H9 (cell line): Measurements from ENCODE around the gene CDH23. TPM values are rescaled to one million over a fixed set of nuclear protein-coding genes. Genes with fewer than 3 reads are reported as not detected.

Source experiments
- DNase-seq: peaks from one replicate; pipeline ENCODE4 v3.0.0-alpha.2; 2017
- H2AFZ ChIP-seq: one replicate; pipeline ENCODE4 v1.6.1; 2013; ENCODE audit warnings: mild to moderate bottlenecking, low read length, control low read depth, moderate library complexity
- H2AK5ac ChIP-seq: 2 replicates; pipeline ENCODE4 v1.6.1; 2013; ENCODE audit warnings: low read length, control low read depth, mixed read lengths; ENCODE audit not compliant: insufficient read length
- H2BK120ac ChIP-seq: one replicate; pipeline ENCODE4 v1.6.1; 2013; ENCODE audit warnings: low read depth, mild to moderate bottlenecking, low read length, control low read depth, inconsistent platforms; ENCODE audit not compliant: poor library complexity, severe bottlenecking
- H2BK12ac ChIP-seq: 2 replicates; pipeline ENCODE4 v1.6.1; 2013; ENCODE audit warnings: low read length, control low read depth, mixed read lengths, low read depth; ENCODE audit not compliant: insufficient read length
- H2BK15ac ChIP-seq: 2 replicates; pipeline ENCODE4 v1.6.1; 2013; ENCODE audit warnings: low read depth, low read length, control low read depth
- H2BK20ac ChIP-seq: one replicate; pipeline ENCODE4 v1.6.1; 2013; ENCODE audit warnings: low read depth, mild to moderate bottlenecking, low read length, control low read depth, inconsistent platforms; ENCODE audit not compliant: poor library complexity, severe bottlenecking
- H2BK5ac ChIP-seq: 2 replicates; pipeline ENCODE4 v1.6.1; 2013; ENCODE audit warnings: low read length, control low read depth, mixed read lengths; ENCODE audit not compliant: insufficient read length
- H3K14ac ChIP-seq: 2 replicates; pipeline ENCODE4 v1.6.1; 2013; ENCODE audit warnings: low read length, control low read depth; ENCODE audit not compliant: insufficient read depth
- H3K18ac ChIP-seq: 2 replicates; pipeline ENCODE4 v1.6.1; 2013; ENCODE audit warnings: low read depth, mild to moderate bottlenecking, mixed read lengths, low read length, control low read depth; ENCODE audit not compliant: insufficient read length
- H3K23ac ChIP-seq: 2 replicates; pipeline ENCODE4 v1.6.1; 2013; ENCODE audit warnings: low read length, control low read depth, mixed read lengths, low read depth; ENCODE audit not compliant: insufficient read length
- H3K23me2 ChIP-seq: 2 replicates; pipeline ENCODE4 v1.6.1; 2013; ENCODE audit warnings: low read depth, mild to moderate bottlenecking, mixed read lengths, low read length, control low read depth; ENCODE audit not compliant: insufficient read length, poor library complexity, severe bottlenecking
- H3K27ac ChIP-seq: 2 replicates; pipeline ENCODE4 v1.5.1; 2013; ENCODE audit warnings: low read length, control low read depth, mixed read lengths, low read depth; ENCODE audit not compliant: insufficient read length
- H3K27me3 ChIP-seq: 2 replicates; pipeline ENCODE4 v1.6.1; 2013; ENCODE audit warnings: low read length, control low read depth, inconsistent platforms; ENCODE audit not compliant: insufficient read depth
- H3K4ac ChIP-seq: 2 replicates; pipeline ENCODE4 v1.6.1; 2013; ENCODE audit warnings: low read depth, mild to moderate bottlenecking, control low read depth, inconsistent platforms, low read length, moderate library complexity
- H3K4me1 ChIP-seq: 2 replicates; pipeline ENCODE4 v1.6.1; 2013; ENCODE audit warnings: low read length, control low read depth, inconsistent platforms; ENCODE audit not compliant: insufficient read depth
- H3K4me2 ChIP-seq: 2 replicates; pipeline ENCODE4 v1.6.1; 2013; ENCODE audit warnings: low read length, control low read depth, mixed read lengths; ENCODE audit not compliant: insufficient read length, insufficient read depth
- H3K56ac ChIP-seq: 2 replicates; pipeline ENCODE4 v1.6.1; 2013; ENCODE audit warnings: low read depth, mild to moderate bottlenecking, mixed read lengths, low read length, control low read depth; ENCODE audit not compliant: insufficient read length
- H3K79me1 ChIP-seq: 2 replicates; pipeline ENCODE4 v1.6.1; 2013; ENCODE audit warnings: low read depth, mild to moderate bottlenecking, moderate library complexity, low read length, control low read depth, inconsistent platforms; ENCODE audit not compliant: insufficient read depth, poor library complexity, severe bottlenecking
- H3K79me2 ChIP-seq: 2 replicates; pipeline ENCODE4 v1.6.1; 2013; ENCODE audit warnings: low read length, control low read depth, inconsistent platforms; ENCODE audit not compliant: insufficient read depth
- H3K9ac ChIP-seq: 2 replicates; pipeline ENCODE4 v1.6.1; 2013; ENCODE audit warnings: low read length, control low read depth, mixed read lengths; ENCODE audit not compliant: insufficient read length; ENCODE audit errors: extremely low read depth
- H3K9me3 ChIP-seq: one replicate; pipeline ENCODE4 v1.6.1; 2013; ENCODE audit warnings: low read depth, low read length, inconsistent platforms; ENCODE audit not compliant: control insufficient read depth
- H3T11ph ChIP-seq: one replicate; pipeline ENCODE4 v1.6.1; 2013; ENCODE audit warnings: mild to moderate bottlenecking, low read length, control low read depth, inconsistent platforms
- H4K20me1 ChIP-seq: one replicate; pipeline ENCODE4 v1.6.1; 2013; ENCODE audit not compliant: control insufficient read depth, insufficient read length, insufficient read depth
- H4K5ac ChIP-seq: 2 replicates; pipeline ENCODE4 v1.6.1; 2013; ENCODE audit warnings: low read depth, mild to moderate bottlenecking, mixed read lengths, low read length, control low read depth; ENCODE audit not compliant: insufficient read length
- H4K8ac ChIP-seq: replicated peaks from 2 replicates; pipeline ENCODE4 v1.6.1; 2013; ENCODE audit warnings: low read length, control low read depth, mixed read lengths, low read depth; ENCODE audit not compliant: insufficient read length
- H4K91ac ChIP-seq: 2 replicates; pipeline ENCODE4 v1.6.1; 2013; ENCODE audit warnings: low read depth, mild to moderate bottlenecking, moderate library complexity, mixed read lengths, low read length, control low read depth; ENCODE audit not compliant: insufficient read length
- H3K27ac Mint-ChIP-seq, 3 experiments: 2 replicates in 2 of 3; 3 replicates in 1 of 3; pipeline ENCODE4 v1.8.0; 2020 to 2021; ENCODE audit warnings: mixed read lengths in 3 of 3, mild to moderate bottlenecking in 1 of 3, moderate library complexity in 1 of 3
- H3K27me3 Mint-ChIP-seq: 2 replicates; pipeline ENCODE4 v1.8.0; 2021; ENCODE audit warnings: low read depth, mild to moderate bottlenecking, moderate library complexity, mixed read lengths
- H3K36me3 Mint-ChIP-seq, 3 experiments: 2 replicates in 2 of 3; 3 replicates in 1 of 3; pipeline ENCODE4 v1.8.0; 2020 to 2021; ENCODE audit warnings: low read depth in 3 of 3, mixed read lengths in 3 of 3; ENCODE audit not compliant: insufficient read depth in 1 of 3
- H3K4me1 Mint-ChIP-seq, 2 experiments: 2 replicates each; pipeline ENCODE4 v1.8.0; 2020; ENCODE audit warnings: mixed read lengths in 2 of 2
- H3K4me3 Mint-ChIP-seq, 2 experiments: 2 replicates in 1 of 2; 3 replicates in 1 of 2; pipeline ENCODE4 v1.8.0; 2020 to 2021; ENCODE audit warnings: mild to moderate bottlenecking in 2 of 2, mixed read lengths in 2 of 2, moderate library complexity in 1 of 2
- H3K9me3 Mint-ChIP-seq, 2 experiments: 2 replicates in 1 of 2; 3 replicates in 1 of 2; pipeline ENCODE4 v1.8.0; 2020; ENCODE audit warnings: mild to moderate bottlenecking in 2 of 2, mixed read lengths in 2 of 2, moderate library complexity in 1 of 2
- CTCF ChIP-seq: fragments of 200-600 bp; sonication (generic); conservative IDR thresholded peaks from 3 replicates; pipeline ENCODE4 v1.8.0; 2021; ENCODE audit warnings: antibody characterized with exemption, mild to moderate bottlenecking
- WGBS: extraction: QIAGEN DNeasy Blood & Tissue Kit; methylation state at CpG from one replicate; pipeline ENCODE4 v1.1.7; 2013; ENCODE audit warnings: missing lambda C conversion rate, low lambda C conversion rate, mixed read lengths; ENCODE audit not compliant: insufficient read length; ENCODE audit errors: extremely low coverage; 5-methylcytosine and 5-hydroxymethylcytosine counted together
- total RNA-seq: library from RNA; stranded (reverse); gene quantifications from 2 replicates; pipeline ENCODE4 v1.2.1, GENCODE V29; 2021

Gene CDH23
- total RNA-seq, 1 experiment from 2014 or later: 2.1 TPM

GRCh38 chr10:71542478-71542877 is 145.8 kb downstream of the CDH23 start:
- no peaks in the 10 kb centered on the region for H4K20me1 ChIP-seq
- WGBS: no CpG with 5 or more reads among the region's 7 CpGs
- H3K9me3 Mint-ChIP-seq: no peaks in the 10 kb centered on the region; a peak in 1 of 5 replicates
- TF ChIP-seq CTCF: no peak
- peaks cover 3% of the 10 kb centered on the region for H3K27me3 Mint-ChIP-seq
- H3K23me2 ChIP-seq: no peaks in the 10 kb centered on the region
- H3K4me2 ChIP-seq: no peak overlapping the region
- no peaks in the 10 kb centered on the region for H3K36me3 Mint-ChIP-seq
- no peak overlapping the region for H3K18ac ChIP-seq
- no peak for DNase-seq
- no peak overlapping the region for H2BK15ac ChIP-seq
- no peak overlapping the region for H2BK5ac ChIP-seq
- H4K91ac ChIP-seq: no peak overlapping the region
- H3K23ac ChIP-seq: no peak overlapping the region
- H3K4ac ChIP-seq: no peak overlapping the region
- H3K9ac ChIP-seq: no peak overlapping the region
- H2BK120ac ChIP-seq: no peak overlapping the region
- H3K27me3 ChIP-seq: no peaks in the 10 kb centered on the region
- no peak overlapping the region for H3K4me3 Mint-ChIP-seq
- no peak overlapping the region; the same call in 1 of the 2 replicates for H3K14ac ChIP-seq
- no peak overlapping the region for H2BK20ac ChIP-seq
- no peak overlapping the region for H3K27ac ChIP-seq
- peaks cover 50 to 64% of the 10 kb centered on the region in 2 experiments for H3K4me1 Mint-ChIP-seq
- no peaks in the 10 kb centered on the region for H3K79me1 ChIP-seq
- no peak overlapping the region for H3K56ac ChIP-seq
- no peak overlapping the region for H2BK12ac ChIP-seq
- H3K79me2 ChIP-seq: no peaks in the 10 kb centered on the region
- no peaks in the 10 kb centered on the region for H3K9me3 ChIP-seq
- H3K27ac Mint-ChIP-seq: no peak overlapping the region
- no peak overlapping the region for H3T11ph ChIP-seq
- no peak overlapping the region for H2AFZ ChIP-seq
- no peak overlapping the region for H2AK5ac ChIP-seq
- peaks cover 7% of the 10 kb centered on the region; the same call in 1 of the 2 replicates for H3K4me1 ChIP-seq
- no peak overlapping the region for H4K5ac ChIP-seq
- no peak overlapping the region for H4K8ac ChIP-seq
